Glutamatergic neuron (in vitro differentiated cells): ENCODE data around the gene ZNF549. TPM values are rescaled to one million over a fixed set of nuclear protein-coding genes. Genes with fewer than 3 reads are reported as not detected.

Source experiments
- DNase-seq: peaks from one replicate; pipeline ENCODE4 v3.0.0; 2022
- H3K27ac Mint-ChIP-seq: one replicate; pipeline ENCODE4 v1.8.0; 2020; ENCODE audit warnings: mild to moderate bottlenecking, mixed read lengths, inconsistent platforms; ENCODE audit not compliant: unreplicated experiment
- H3K27me3 Mint-ChIP-seq: one replicate; pipeline ENCODE4 v1.8.0; 2020; ENCODE audit warnings: mild to moderate bottlenecking, moderate library complexity, mixed read lengths, inconsistent platforms; ENCODE audit not compliant: unreplicated experiment
- H3K36me3 Mint-ChIP-seq: one replicate; pipeline ENCODE4 v1.8.0; 2020; ENCODE audit warnings: mild to moderate bottlenecking, mixed read lengths, inconsistent platforms; ENCODE audit not compliant: unreplicated experiment
- H3K4me1 Mint-ChIP-seq: one replicate; pipeline ENCODE4 v1.8.0; 2020; ENCODE audit warnings: mild to moderate bottlenecking, low read depth, mixed read lengths, inconsistent platforms; ENCODE audit not compliant: unreplicated experiment
- H3K4me3 Mint-ChIP-seq: one replicate; pipeline ENCODE4 v1.8.0; 2020; ENCODE audit warnings: mild to moderate bottlenecking, mixed read lengths, inconsistent platforms; ENCODE audit not compliant: unreplicated experiment
- H3K9me3 Mint-ChIP-seq: one replicate; pipeline ENCODE4 v1.8.0; 2020; ENCODE audit warnings: mild to moderate bottlenecking, moderate library complexity, mixed read lengths, inconsistent platforms; ENCODE audit not compliant: unreplicated experiment
- total RNA-seq: library from RNA; stranded (reverse); fragmentation: NEBNext Ultra II Directional; extraction: Animal tissue kit (Norgen Biotek cat#: 25700); gene quantifications from one replicate; pipeline ENCODE4 v1.2.1, GENCODE V29; 2021; ENCODE audit not compliant: unreplicated experiment
- TF ChIP-seq, protein P1 (sequence below): fragments of 200-600 bp; sonication (generic); IDR thresholded peaks from one replicate; pipeline ENCODE4 v1.5.0; 2021; ENCODE audit not compliant: partially characterized antibody, unreplicated experiment

The ZNF549 gene
- total RNA-seq, 1 donor from 2014 or later, result 10.8 TPM

- TF ChIP-seq, protein P1, sequence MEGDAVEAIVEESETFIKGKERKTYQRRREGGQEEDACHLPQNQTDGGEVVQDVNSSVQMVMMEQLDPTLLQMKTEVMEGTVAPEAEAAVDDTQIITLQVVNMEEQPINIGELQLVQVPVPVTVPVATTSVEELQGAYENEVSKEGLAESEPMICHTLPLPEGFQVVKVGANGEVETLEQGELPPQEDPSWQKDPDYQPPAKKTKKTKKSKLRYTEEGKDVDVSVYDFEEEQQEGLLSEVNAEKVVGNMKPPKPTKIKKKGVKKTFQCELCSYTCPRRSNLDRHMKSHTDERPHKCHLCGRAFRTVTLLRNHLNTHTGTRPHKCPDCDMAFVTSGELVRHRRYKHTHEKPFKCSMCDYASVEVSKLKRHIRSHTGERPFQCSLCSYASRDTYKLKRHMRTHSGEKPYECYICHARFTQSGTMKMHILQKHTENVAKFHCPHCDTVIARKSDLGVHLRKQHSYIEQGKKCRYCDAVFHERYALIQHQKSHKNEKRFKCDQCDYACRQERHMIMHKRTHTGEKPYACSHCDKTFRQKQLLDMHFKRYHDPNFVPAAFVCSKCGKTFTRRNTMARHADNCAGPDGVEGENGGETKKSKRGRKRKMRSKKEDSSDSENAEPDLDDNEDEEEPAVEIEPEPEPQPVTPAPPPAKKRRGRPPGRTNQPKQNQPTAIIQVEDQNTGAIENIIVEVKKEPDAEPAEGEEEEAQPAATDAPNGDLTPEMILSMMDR, result no peak
- peaks cover 63% of the 10 kb centered on the region for H3K36me3 Mint-ChIP-seq
- H3K4me1 Mint-ChIP-seq, result no peaks in the 10 kb centered on the region
- DNase-seq, result no peak
- H3K4me3 Mint-ChIP-seq, result peak overlapping the region; percentile 12
- peaks cover 33% of the 10 kb centered on the region for H3K9me3 Mint-ChIP-seq
- H3K27me3 Mint-ChIP-seq, result peaks cover 2% of the 10 kb centered on the region
- H3K27ac Mint-ChIP-seq, result no peak overlapping the region
Observed at GRCh38 chr19:57576661-57577060, 49.5 kb downstream of the ZNF549 start.

DNA sequence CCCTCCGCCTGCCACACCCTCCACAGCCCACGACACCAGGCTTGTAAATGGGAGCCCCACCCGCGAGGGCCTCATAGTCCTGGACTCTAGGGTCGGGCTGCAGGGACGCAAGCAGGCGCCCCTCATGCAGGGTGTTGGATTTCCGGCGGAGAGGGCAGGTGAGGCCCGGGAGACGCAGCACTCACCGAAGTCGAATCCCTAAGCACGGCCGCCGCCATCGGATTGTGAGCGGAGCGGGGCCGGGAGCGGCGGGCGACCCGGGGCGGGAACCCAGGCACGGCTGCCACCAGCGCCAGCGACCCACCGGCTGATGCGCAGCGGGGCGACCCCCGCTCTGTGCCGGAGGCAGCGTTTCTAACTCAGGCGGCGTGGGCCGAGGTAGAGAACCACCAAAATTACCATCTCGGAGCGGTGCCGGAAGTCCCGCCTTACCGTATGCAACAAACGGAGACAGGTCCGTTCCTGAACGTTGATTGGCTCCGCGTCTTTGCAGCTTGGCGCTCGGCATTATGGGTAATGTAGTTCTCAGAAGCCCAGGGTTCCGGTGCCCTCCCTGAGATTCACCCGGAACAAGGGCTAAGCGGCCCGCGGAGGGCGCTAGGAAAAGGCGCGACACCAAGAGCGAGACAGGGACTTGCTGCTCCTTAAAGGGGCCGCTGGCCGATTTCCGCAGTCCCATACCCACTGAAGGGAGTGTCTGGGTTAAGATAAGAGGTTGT, 51.5 kb downstream of the ZNF549 start, which contains the start of gene ZNF416:
Gene ZNF416, minus strand, starts transcription at position 425 of the 719 bp plus-strand sequence. Its CDS starts 207 bp downstream, at position 218.
- Mint-ChIP-seq H3K4me1 (no peaks in the 10 kb centered on the region), H3K36me3 (peaks cover 44% of the 10 kb centered on the region), H3K27me3 (peaks cover 2% of the 10 kb centered on the region), H3K9me3 (peaks cover 26% of the 10 kb centered on the region), H3K27ac (peak within 1 kb of the TSS; percentile 43), H3K4me3 (peak within 1 kb of the TSS; percentile 86)
- TF ChIP-seq, protein P1, result no peak
- peak; percentile 93 for DNase-seq

GRCh38 chr19:57583104-57583520, 56.0 kb downstream of the ZNF549 start:
- Mint-ChIP-seq H3K4me3 (no peak overlapping the region), H3K9me3 (peaks cover 18% of the 10 kb centered on the region), H3K27me3 (peaks cover 9% of the 10 kb centered on the region), H3K36me3 (peaks cover 38% of the 10 kb centered on the region), H3K4me1 (peaks cover 6% of the 10 kb centered on the region), H3K27ac (no peak overlapping the region)
- TF ChIP-seq, protein P1, result no peak
- DNase-seq, result no peak

- H3K27ac Mint-ChIP-seq, result peak within 1 kb of the TSS; percentile 97
- H3K36me3 Mint-ChIP-seq, result peaks cover 44% of the 10 kb centered on the region
- H3K9me3 Mint-ChIP-seq, result peaks cover 20% of the 10 kb centered on the region
- peaks cover 12% of the 10 kb centered on the region for H3K27me3 Mint-ChIP-seq
- TF ChIP-seq, protein P1, result no peak
- H3K4me3 Mint-ChIP-seq, result peak within 1 kb of the TSS; percentile 99
- peak; percentile 94 for DNase-seq
- H3K4me1 Mint-ChIP-seq, result peaks cover 6% of the 10 kb centered on the region
Observed at GRCh38 chr19:57583521-57584416, 56.6 kb downstream of the ZNF549 start, which contains the start of gene ZIK1. TSS of gene ZIK1 (plus strand) at chr19:57584145. CDS start at chr19:57584357, 212 bp downstream.
